ENCODE results near the gene OTOS.

DNA sequence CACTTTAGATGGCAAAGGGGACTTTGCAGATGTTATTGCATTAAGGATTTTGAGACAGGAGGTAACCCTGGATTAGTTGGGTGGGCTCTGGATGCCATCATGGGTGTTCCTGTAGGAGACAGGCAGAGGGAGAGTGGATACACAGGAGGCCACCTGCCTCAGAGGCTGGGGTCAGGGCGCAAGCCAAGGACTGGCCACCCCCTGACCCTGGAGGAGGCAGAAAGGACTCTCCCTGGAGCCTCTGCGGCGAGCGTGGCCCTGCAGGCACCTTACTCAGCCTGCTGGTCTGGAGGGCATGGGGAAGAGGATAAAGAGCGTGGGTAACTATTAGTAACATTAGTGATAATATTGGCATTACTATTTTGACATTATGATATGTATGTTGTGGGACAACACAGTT lies 21.6 kb upstream of the OTOS start:
- TF ChIP-seq, protein P1, sequence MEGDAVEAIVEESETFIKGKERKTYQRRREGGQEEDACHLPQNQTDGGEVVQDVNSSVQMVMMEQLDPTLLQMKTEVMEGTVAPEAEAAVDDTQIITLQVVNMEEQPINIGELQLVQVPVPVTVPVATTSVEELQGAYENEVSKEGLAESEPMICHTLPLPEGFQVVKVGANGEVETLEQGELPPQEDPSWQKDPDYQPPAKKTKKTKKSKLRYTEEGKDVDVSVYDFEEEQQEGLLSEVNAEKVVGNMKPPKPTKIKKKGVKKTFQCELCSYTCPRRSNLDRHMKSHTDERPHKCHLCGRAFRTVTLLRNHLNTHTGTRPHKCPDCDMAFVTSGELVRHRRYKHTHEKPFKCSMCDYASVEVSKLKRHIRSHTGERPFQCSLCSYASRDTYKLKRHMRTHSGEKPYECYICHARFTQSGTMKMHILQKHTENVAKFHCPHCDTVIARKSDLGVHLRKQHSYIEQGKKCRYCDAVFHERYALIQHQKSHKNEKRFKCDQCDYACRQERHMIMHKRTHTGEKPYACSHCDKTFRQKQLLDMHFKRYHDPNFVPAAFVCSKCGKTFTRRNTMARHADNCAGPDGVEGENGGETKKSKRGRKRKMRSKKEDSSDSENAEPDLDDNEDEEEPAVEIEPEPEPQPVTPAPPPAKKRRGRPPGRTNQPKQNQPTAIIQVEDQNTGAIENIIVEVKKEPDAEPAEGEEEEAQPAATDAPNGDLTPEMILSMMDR (IDR thresholded peaks at IDR 0.05): no peak
- no peak for TF ChIP-seq EZH2 (IDR thresholded peaks at IDR 0.05; ENCODE audit: borderline replicate concordance, insufficient read depth, low read depth, low read length, poor library complexity, severe bottlenecking)
